B cell (primary cell): ENCODE results near the gene CACNA1F. TPM values are rescaled to one million over a fixed set of nuclear protein-coding genes. Genes with fewer than 3 reads are reported as not detected.

ENCODE experiments used
- ATAC-seq: fragments of 200-7000 bp; cut with Tn5 transposase; one replicate; pipeline ENCODE4 v1.10.0; 2021; ENCODE audit warnings: low read depth, mild to moderate bottlenecking, moderate number of reproducible peaks, moderate library complexity
- CTCF ChIA-PET: fragments of 350-600 bp; sonication (Branson Sonifier 250); formaldehyde crosslinking; loops from one replicate; lab custom pipeline; 2021; ENCODE audit warnings: antibody characterized with exemption, inconsistent platforms; lab: Charles Lee
- POLR2A ChIA-PET: fragments of 350-600 bp; sonication (Branson Sonifier 250); formaldehyde crosslinking; loops from one replicate; lab custom pipeline; 2021; ENCODE audit warnings: antibody characterized with exemption; lab: Charles Lee
- DNase-seq: peaks from one replicate; pipeline ENCODE4 v3.0.0; 2013
- H2AFZ ChIP-seq: 2 replicates; pipeline ENCODE4 v1.6.1; 2012; ENCODE audit warnings: mild to moderate bottlenecking, low read depth, low read length; ENCODE audit not compliant: insufficient read depth, poor library complexity, severe bottlenecking
- H3K27ac ChIP-seq, 2 donors: 1 replicate in 1 of 2; 2 replicates in 1 of 2; pipeline ENCODE4 v1.5.1; 2012 to 2013; ENCODE audit warnings: low read length in 2 of 2, mild to moderate bottlenecking in 2 of 2, moderate library complexity in 1 of 2
- H3K27me3 ChIP-seq, 4 experiments: fragments of 200-600 bp in 1 of 4; sonication (generic) in 1 of 4; replicated peaks in 1 of 4; 1 replicate in 2 of 4; 2 replicates in 2 of 4; pipeline versions ENCODE4 v1.6.1 to v1.7.0; 2013 to 2016; ENCODE audit warnings: low read length in 3 of 4, mild to moderate bottlenecking in 2 of 4, mixed read lengths in 1 of 4, moderate library complexity in 1 of 4; ENCODE audit not compliant: insufficient read depth in 4 of 4, control insufficient read depth in 3 of 4; ENCODE audit errors: control extremely low read depth in 1 of 4
- H3K36me3 ChIP-seq, 2 experiments: replicated peaks in 1 of 2; 1 replicate in 1 of 2; 2 replicates in 1 of 2; pipeline versions ENCODE4 v1.6.1 to v1.7.1; 2013; ENCODE audit warnings: low read length in 1 of 2; ENCODE audit not compliant: insufficient read depth in 2 of 2, control insufficient read depth in 1 of 2; ENCODE audit errors: control extremely low read depth in 1 of 2, extremely low read depth in 1 of 2
- H3K4me1 ChIP-seq, 2 donors: fragments of 200-600 bp in 1 of 2; sonication (generic) in 1 of 2; 1 replicate in 1 of 2; 2 replicates in 1 of 2; pipeline versions ENCODE4 v1.5.1 to v1.6.1; 2013 to 2017; ENCODE audit warnings: low read length in 2 of 2; ENCODE audit not compliant: control insufficient read depth in 2 of 2, insufficient read depth in 2 of 2
- H3K4me2 ChIP-seq: replicated peaks from 2 replicates; pipeline ENCODE3; 2012; ENCODE audit warnings: mild to moderate bottlenecking, low read depth, low read length; ENCODE audit not compliant: poor library complexity, severe bottlenecking
- H3K4me3 ChIP-seq, 5 experiments: fragments of 200-600 bp in 1 of 5; sonication (generic) in 1 of 5; 1 replicate in 3 of 5; 2 replicates in 2 of 5; pipeline versions ENCODE4 v1.5.1 to v1.7.0; 2011 to 2016; ENCODE audit warnings: low read length in 4 of 5, mild to moderate bottlenecking in 4 of 5, low read depth in 2 of 5, control low read depth in 1 of 5, moderate library complexity in 1 of 5; ENCODE audit not compliant: insufficient read depth in 1 of 5; ENCODE audit errors: control extremely low read depth in 1 of 5, extremely low read depth in 1 of 5
- H3K79me2 ChIP-seq: fragments of 200-600 bp; sonication (generic); one replicate; pipeline ENCODE4 v1.6.0; 2016; ENCODE audit warnings: low read length; ENCODE audit not compliant: control insufficient read depth, insufficient read depth
- H3K9ac ChIP-seq: fragments of 200-600 bp; sonication (generic); 2 replicates; pipeline ENCODE4 v1.6.1; 2017; ENCODE audit warnings: mild to moderate bottlenecking, low read length, moderate library complexity
- H3K9me3 ChIP-seq, 3 donors: one replicate each; pipeline versions ENCODE4 v1.6.1 to v1.7.1; 2013; ENCODE audit warnings: low read length in 2 of 3; ENCODE audit not compliant: control insufficient read depth in 2 of 3, insufficient read depth in 1 of 3; ENCODE audit errors: control extremely low read depth in 1 of 3
- H4K20me1 ChIP-seq: 2 replicates; pipeline ENCODE4 v1.6.0; 2012; ENCODE audit warnings: mild to moderate bottlenecking, low read length; ENCODE audit not compliant: insufficient read depth, control insufficient read depth, poor library complexity, severe bottlenecking
- H3K27ac Mint-ChIP-seq: one replicate; pipeline ENCODE4 v1.8.0; 2021; ENCODE audit warnings: mixed read lengths
- H3K27me3 Mint-ChIP-seq: one replicate; pipeline ENCODE4 v1.8.0; 2021; ENCODE audit warnings: mixed read lengths
- H3K4me1 Mint-ChIP-seq: one replicate; pipeline ENCODE4 v1.8.0; 2021; ENCODE audit warnings: mixed read lengths
- H3K4me3 Mint-ChIP-seq: one replicate; pipeline ENCODE4 v1.8.0; 2021; ENCODE audit warnings: mixed read lengths
- H3K9me3 Mint-ChIP-seq: one replicate; pipeline ENCODE4 v1.8.0; 2022; ENCODE audit warnings: mixed read lengths; ENCODE audit not compliant: insufficient read depth
- CTCF ChIP-seq: fragments of 200-600 bp; IDR thresholded peaks from one replicate; pipeline ENCODE4 v1.8.0; 2022; ENCODE audit warnings: antibody characterized with exemption, mild to moderate bottlenecking
- EZH2 ChIP-seq: IDR thresholded peaks from 2 replicates; pipeline ENCODE4 v1.6.1; 2012; ENCODE audit warnings: borderline replicate concordance, low read depth, mild to moderate bottlenecking, moderate library complexity, low read length; ENCODE audit not compliant: insufficient read depth, poor library complexity, severe bottlenecking
- WGBS: methylation state at CpG from one replicate; pipeline ENCODE4 v1.1.5; 2013; ENCODE audit warnings: missing lambda C conversion rate; ENCODE audit not compliant: insufficient coverage; 5-methylcytosine and 5-hydroxymethylcytosine counted together
- intact Hi-C: fragments of 100-400 bp; cut with micrococcal nuclease; formaldehyde crosslinking; loops from one replicate; pipeline ENCODE4 v1.10.0; 2022
- polyA plus RNA-seq: library from polyadenylated mRNA; depleted of rRNA; stranded (reverse); fragments of >200 nt; gene quantifications from 2 replicates; pipeline ENCODE4 v1.2.3, GENCODE V29; 2012
- total RNA-seq, 2 donors: library from RNA; stranded (reverse); fragments of 120-200 nt in 1 of 2; gene quantifications; 1 replicate in 1 of 2; 2 replicates in 1 of 2; pipeline versions ENCODE4 v1.2.3 to v1.2.4, GENCODE V29; 2013 to 2022

Gene CACNA1F
- total and polyA plus RNA-seq, 2 donors (not counting 1 experiment from before 2014, with no cell fraction given), result 6.7 to 9.3 TPM

- H3K27ac Mint-ChIP-seq, result no peak overlapping the region
- WGBS, result 92% methylated on average over 9 of the region's 13 CpGs
- no peak overlapping the region for H2AFZ ChIP-seq
- no peaks in the 10 kb centered on the region for H3K9me3 Mint-ChIP-seq
- DNase-seq (no peak), ATAC-seq (no peak)
- no peaks in the 10 kb centered on the region for H3K27me3 ChIP-seq
- peaks cover 4 to 16% of the 10 kb centered on the region in 2 donors for H3K4me1 ChIP-seq
- no peaks in the 10 kb centered on the region for H3K27me3 Mint-ChIP-seq
- TF ChIP-seq CTCF, result no peak
- no peak for TF ChIP-seq EZH2
- H3K79me2 ChIP-seq, result no peaks in the 10 kb centered on the region
- H3K9ac ChIP-seq, result no peak overlapping the region
- H3K9me3 ChIP-seq, result no peaks in the 10 kb centered on the region
- no peak overlapping the region for H3K4me3 ChIP-seq
- intact Hi-C loops, result no loop called here
- no peak overlapping the region for H3K4me3 Mint-ChIP-seq
- POLR2A ChIA-PET, result no interaction called here
- H3K36me3 ChIP-seq, result no peaks in the 10 kb centered on the region
- CTCF ChIA-PET, result no interaction called here
- H3K27ac ChIP-seq, result no peak overlapping the region
- H4K20me1 ChIP-seq, result no peaks in the 10 kb centered on the region
- peaks cover 13% of the 10 kb centered on the region for H3K4me1 Mint-ChIP-seq
- no peak overlapping the region for H3K4me2 ChIP-seq
Observed at GRCh38 chrX:49197543-49198087, 35.5 kb downstream of the CACNA1F start.

- Mint-ChIP-seq H3K27me3 (no peaks in the 10 kb centered on the region), H3K4me1 (peaks cover 25% of the 10 kb centered on the region), H3K4me3 (no peak overlapping the region), H3K27ac (no peak overlapping the region), H3K9me3 (no peaks in the 10 kb centered on the region)
- ATAC-seq, result no peak
- Histone ChIP-seq H3K9ac (no peak overlapping the region), H3K4me3 (no peak overlapping the region), H3K27me3 (no peaks in the 10 kb centered on the region), H3K27ac (no peak overlapping the region), H2AFZ (no peak overlapping the region), H3K79me2 (no peaks in the 10 kb centered on the region), H3K4me2 (no peak overlapping the region), H3K36me3 (no peaks in the 10 kb centered on the region), H4K20me1 (no peaks in the 10 kb centered on the region), H3K4me1 (peaks cover 0 to 18% of the 10 kb centered on the region in 2 donors), H3K9me3 (peaks cover 0 to 3% (median 0%) of the 10 kb centered on the region in 3 donors)
- CTCF ChIA-PET, result interaction anchor here (1.0 to 1.7 kb wide), 10 partner anchors 27 to 684 kb away, joined by 3 to 9 read pairs (median 4); no protein-coding TSS in a partner anchor
- no peak for TF ChIP-seq EZH2
- no peak for TF ChIP-seq CTCF
- intact Hi-C loops, result no loop called here
- 90% methylated on average over 2 of the region's 2 CpGs for WGBS
- no peak for DNase-seq
- POLR2A ChIA-PET, result no interaction called here
Observed at GRCh38 chrX:49193542-49193964, 39.6 kb downstream of the CACNA1F start.
